DMS53 (cell line): ENCODE data around the gene STIM2.

Experiments used
- DNase-seq: peaks from one replicate; lab custom pipeline; 2025; lab: John Stamatoyannopoulos, UW

STIM2 gene

DNA sequence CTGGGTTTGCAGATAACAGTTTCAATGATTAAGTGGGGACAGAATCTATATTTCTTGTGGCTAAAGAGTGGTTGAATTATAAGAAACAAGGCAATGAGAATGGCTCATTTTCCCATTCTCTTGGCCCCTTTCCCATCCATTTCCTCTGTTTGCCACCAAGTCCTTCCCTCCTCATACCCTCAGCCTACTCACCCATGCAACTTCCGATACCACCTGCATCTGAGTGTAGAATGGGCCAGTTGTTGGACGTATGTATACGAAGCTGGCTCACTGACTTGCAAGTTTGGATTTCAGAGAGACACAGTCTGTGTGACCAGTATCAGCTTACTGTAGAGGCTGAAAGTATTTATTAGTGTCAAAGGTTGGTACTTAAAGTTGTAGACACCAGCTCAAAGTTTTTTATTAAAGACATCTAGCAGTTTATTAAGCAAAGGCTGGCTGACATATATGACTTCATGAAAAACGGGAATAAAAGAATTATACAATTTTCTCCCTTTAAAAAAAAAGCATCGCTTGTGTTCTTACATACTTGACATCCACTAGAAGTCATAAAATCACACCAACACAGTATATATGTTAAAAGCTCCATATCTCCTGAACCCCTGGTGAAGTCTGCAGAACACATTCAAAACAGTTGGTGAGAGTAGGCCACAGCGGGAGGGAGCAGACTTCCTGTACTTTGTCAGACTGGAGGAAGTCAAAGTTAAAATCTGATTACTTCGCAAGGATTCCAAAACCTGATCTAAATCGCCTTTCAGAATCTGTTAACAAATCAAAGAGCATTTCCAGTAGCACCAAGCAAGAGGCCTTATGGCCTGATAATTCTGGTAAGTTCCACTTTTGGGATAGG is 22.4 kb upstream of the STIM2 start:
- DNase-seq, result no peak

DNA sequence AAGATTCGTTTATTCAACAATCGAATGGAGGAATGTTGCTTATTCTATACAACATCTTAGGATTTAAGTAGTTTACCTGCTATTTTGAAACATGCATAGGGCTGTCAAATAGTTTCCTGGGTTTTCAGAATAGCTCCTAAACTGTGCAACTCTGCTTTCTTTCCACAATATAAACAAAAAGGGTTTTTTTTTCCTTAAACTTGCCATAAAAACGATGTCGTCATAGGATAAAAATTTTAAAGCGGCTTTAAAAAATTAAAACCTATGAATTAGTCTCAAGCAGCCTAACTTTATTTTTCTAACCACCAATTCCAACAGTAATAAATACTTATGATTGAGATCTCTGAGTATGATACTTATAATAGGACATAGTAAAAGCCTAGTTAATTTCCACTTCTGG is 21.6 kb upstream of the STIM2 start:
- no peak for DNase-seq

DNA sequence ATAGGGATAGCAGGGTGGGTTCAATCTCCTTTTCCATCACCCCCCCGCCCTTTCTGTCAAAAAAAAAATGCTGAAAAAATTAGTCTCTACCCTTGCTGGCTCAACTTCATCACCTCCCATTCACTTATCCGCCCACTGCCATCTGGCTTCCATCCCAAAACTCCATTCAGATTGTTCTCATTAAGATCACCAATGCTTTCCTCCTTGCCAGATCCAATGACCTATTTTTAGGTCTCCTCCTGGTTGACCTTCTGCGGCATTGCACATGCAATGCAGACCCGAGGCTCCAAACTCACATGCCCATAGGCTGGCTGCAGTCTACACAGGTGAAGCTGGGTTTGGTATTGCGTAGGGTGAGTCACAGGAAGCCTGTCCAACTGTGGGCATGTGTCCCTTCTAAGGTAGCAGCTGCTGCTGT is 21.1 kb upstream of the STIM2 start:
- peak; percentile 38 for DNase-seq

DNA sequence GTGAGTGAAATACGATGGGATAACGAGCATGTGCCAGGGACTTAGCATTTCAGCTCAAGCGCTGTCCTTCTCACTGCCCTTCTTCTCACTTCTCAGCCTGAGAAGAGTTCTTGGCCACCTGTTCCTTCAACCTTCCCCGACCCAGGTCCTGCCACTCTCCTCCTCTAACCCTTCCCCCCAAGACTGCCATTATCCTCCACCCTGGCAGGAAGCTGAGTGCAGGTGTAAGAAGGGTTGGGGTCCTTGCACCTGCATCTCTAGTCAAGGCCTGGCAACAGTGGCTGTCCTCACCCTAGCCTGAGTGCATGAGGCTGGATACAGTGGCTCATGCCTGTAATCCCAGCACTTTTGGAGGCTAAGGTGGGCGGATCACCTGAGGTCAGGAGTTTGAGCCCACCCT is 19.9 kb upstream of the STIM2 start:
- DNase-seq, result no peak

DNA sequence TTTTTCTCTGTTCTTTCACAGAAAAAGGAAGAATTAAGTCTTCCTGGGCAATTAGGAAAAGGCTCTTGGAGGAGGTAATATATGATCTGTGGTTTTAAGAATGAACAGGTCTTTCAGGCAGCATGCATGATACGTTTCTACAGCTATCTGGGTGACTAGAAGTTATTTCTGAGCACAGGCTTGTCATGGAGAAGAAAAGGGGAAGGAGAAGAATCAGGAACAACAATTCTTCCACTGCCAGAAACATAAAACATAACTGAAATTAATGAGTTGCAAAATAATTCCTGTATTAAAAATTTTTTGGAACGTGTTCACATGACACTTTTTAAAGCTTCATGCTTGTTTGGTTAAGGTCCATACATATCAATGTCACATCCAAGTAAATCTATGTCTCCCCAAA is 17.7 kb upstream of the STIM2 start:
- no peak for DNase-seq

DNA sequence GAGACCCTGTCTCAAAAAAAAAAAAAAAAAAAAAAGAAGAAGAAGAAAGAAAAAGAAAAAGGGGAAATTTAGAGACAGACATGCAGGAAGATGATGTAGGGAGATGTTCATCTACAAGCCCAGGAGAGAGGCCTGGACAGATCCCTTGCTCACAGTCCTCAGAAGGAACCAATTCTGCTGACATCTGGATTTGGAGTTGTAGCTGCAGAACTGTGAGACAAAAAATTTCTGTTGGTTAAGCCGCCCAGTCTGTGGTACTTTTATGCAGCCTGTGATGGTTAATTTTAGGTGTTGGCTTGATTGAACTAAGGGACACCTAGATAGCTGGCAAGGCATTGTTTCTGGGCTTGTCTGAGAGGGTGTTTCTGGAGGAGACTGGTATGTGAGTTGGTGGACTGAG is 10.1 kb upstream of the STIM2 start:
- DNase-seq, result no peak

- DNase-seq, result no peak
Observed at GRCh38 chr4:26851129-26851528, 9.5 kb upstream of the STIM2 start.

DNA sequence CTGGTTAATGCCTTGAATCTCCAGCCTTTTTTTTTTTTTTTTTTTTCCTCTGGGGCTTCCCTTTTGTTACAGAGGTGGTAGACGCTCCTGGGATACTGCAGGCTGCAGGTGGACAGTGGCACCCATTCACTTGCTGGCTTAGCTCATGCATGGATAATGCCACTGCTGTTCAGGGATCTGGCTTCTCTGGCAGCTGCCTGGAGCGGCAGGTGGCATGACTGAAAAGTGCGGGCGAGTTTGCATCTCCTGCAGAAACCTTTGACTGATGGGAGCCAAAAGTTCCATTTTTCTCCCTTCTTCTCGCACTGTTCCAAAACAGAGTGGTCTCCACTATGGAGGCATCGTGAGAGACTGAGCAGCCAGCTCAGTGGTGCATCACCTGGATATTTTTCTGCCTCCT is 5.9 kb upstream of the STIM2 start:
- DNase-seq, result peak; percentile 89

- DNase-seq, result peak; percentile 61
Observed at GRCh38 chr4:26856906-26857277, 3.7 kb upstream of the STIM2 start.

GRCh38 chr4:26857278-26858034 is 3.2 kb upstream of the STIM2 start:
- peak; percentile 98 for DNase-seq

GRCh38 chr4:26858035-26858918 is 2.4 kb upstream of the STIM2 start:
- peak; percentile 69 for DNase-seq

GRCh38 chr4:26858947-26859401 is 1.7 kb upstream of the STIM2 start:
- peak; percentile 71 for DNase-seq

GRCh38 chr4:26859762-26860156 is 882 bp upstream of the STIM2 start:
- DNase-seq, result peak; percentile 87

- DNase-seq, result peak; percentile 89
Observed at GRCh38 chr4:26860922-26861433, 337 bp downstream of the STIM2 start.

DNA sequence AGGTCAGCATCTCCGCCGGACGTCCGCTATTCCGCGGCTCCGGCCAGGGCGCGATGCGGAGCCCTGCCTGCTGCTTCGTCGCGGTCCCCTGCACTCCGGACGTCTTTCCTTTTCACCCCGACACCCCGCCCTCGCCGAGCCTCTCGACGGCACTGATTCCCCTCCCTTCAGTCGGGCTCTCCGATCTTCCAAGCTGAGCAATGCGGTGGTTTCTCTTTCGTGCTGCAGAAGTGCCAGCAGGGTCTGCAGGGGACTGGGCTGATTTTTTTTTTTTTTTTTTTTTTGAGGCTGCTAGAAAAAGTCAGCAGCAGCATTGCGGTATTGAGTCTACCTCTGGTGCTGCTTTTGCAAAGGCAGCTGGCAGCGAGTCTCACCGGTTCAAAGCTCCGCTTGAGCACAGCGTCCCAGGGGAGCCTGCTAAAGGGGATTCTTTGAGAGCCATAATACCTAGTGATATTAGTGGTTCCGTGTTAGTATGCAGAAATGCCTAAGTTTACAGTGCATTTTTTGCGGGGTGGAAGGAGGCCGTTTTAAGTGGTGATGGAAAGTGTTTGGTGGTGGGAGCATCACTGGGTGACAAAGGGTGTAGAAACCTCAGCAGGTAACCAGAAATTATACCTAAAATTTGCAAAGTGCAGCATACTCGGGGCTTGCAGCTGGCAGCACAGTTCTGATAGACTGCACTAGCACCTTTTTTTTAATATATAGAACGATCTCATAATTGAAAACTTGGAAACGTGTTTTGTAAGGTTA is 969 bp downstream of the STIM2 start:
- DNase-seq, result peak; percentile 82

GRCh38 chr4:26862381-26862915 is 1.8 kb downstream of the STIM2 start:
- DNase-seq, result peak; percentile 26

GRCh38 chr4:26863512-26863911 is 2.9 kb downstream of the STIM2 start:
- DNase-seq, result peak; percentile 40

- no peak for DNase-seq
Observed at GRCh38 chr4:26864899-26865298, 4.3 kb downstream of the STIM2 start.

DNA sequence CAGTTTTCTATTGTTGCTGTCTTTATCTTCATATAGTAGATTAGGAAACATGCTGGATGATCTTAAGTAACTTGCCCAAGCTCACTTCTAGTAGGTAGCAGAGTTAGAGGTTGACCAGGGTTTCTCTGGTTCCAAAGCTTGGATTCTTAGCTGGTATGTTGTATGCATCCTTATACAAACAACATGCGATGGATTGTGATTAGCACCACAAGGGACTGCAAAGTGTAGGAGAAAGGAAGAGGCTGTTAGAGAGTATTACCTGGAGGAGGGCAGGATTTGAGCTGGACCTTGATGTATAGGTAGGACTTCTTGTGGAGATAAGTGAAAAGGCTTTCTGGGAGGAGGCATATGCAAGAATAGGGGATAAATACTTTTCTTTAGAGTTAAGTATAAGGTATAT is 5.6 kb downstream of the STIM2 start:
- no peak for DNase-seq

DNA sequence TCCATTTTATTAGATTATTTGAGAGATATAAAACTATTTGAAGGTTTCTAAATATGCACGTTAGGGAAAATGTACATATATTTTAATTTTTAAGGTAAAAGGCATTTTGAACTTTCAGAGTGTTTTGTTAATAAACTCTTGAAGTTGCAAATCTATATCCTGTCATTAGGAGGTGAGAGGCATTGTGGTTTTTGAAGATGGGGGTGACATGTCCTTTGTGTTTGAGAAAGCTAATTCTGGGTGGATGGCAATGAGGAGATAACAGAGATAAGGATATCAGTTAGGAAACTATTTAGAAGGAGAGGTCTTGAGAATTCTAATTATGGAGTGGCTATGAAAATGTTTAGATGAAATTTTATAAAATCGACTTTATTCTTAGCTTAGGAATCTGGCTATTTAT is 6.1 kb downstream of the STIM2 start:
- no peak for DNase-seq
